Astrocyte (in vitro differentiated cells and primary cell): ENCODE measurements around the gene NSMCE3. TPM values are rescaled to one million over a fixed set of nuclear protein-coding genes. Genes with fewer than 3 reads are reported as not detected.
A peak's percentile ranks its signal among the peaks of the same experiment; 100 is the strongest.

Source experiments
- DNase-seq: peaks from one replicate; pipeline ENCODE4 v3.0.0-alpha.2; 2010; ENCODE audit warnings: low read depth
- FAIRE-seq: peaks from 2 replicates; lab custom pipeline; 2011; peaks lifted over from hg19 to GRCh38; lab: Jason Lieb, UNC
- H2AFZ ChIP-seq: 2 replicates; pipeline ENCODE4 v1.6.0; 2012; ENCODE audit warnings: low read depth, low read length, inconsistent platforms
- H3K27ac ChIP-seq: 2 replicates; pipeline ENCODE4 v1.5.1; 2011; ENCODE audit warnings: low read depth, low read length, inconsistent platforms
- H3K27me3 ChIP-seq: 2 replicates; pipeline ENCODE4 v1.6.0; 2011; ENCODE audit warnings: low read length, inconsistent platforms; ENCODE audit not compliant: insufficient read depth
- H3K36me3 ChIP-seq: 2 replicates; pipeline ENCODE4 v1.5.1; 2011; ENCODE audit warnings: low read length, inconsistent platforms; ENCODE audit not compliant: insufficient read depth
- H3K4me1 ChIP-seq: 2 replicates; pipeline ENCODE4 v1.5.1; 2011; ENCODE audit warnings: low read length, inconsistent platforms; ENCODE audit not compliant: insufficient read depth
- H3K4me2 ChIP-seq: 2 replicates; pipeline ENCODE4 v1.6.0; 2012; ENCODE audit warnings: low read length, inconsistent platforms
- H3K4me3 ChIP-seq: 2 replicates; pipeline ENCODE4 v1.5.1; 2011; ENCODE audit warnings: low read depth, mild to moderate bottlenecking, low read length, inconsistent platforms; ENCODE audit not compliant: insufficient read depth
- H3K79me2 ChIP-seq: 2 replicates; pipeline ENCODE4 v1.6.0; 2012; ENCODE audit warnings: mild to moderate bottlenecking, low read length, inconsistent platforms; ENCODE audit not compliant: insufficient read depth
- H3K9ac ChIP-seq: 2 replicates; pipeline ENCODE4 v1.6.0; 2012; ENCODE audit warnings: mild to moderate bottlenecking, low read length, inconsistent platforms
- H3K9me3 ChIP-seq: 2 replicates; pipeline ENCODE4 v1.5.1; 2012; ENCODE audit warnings: low read depth, mild to moderate bottlenecking, low read length, inconsistent platforms; ENCODE audit not compliant: insufficient read depth
- H4K20me1 ChIP-seq: 2 replicates; pipeline ENCODE4 v1.6.0; 2012; ENCODE audit warnings: low read length, inconsistent platforms; ENCODE audit not compliant: insufficient read depth
- H3K27ac Mint-ChIP-seq: one replicate; pipeline ENCODE4 v1.8.0; 2021; ENCODE audit warnings: mild to moderate bottlenecking, mixed read lengths; ENCODE audit not compliant: unreplicated experiment
- H3K27me3 Mint-ChIP-seq: one replicate; pipeline ENCODE4 v1.8.0; 2021; ENCODE audit warnings: low read depth, mixed read lengths; ENCODE audit not compliant: unreplicated experiment
- H3K36me3 Mint-ChIP-seq: one replicate; pipeline ENCODE4 v1.8.0; 2021; ENCODE audit warnings: low read depth, mixed read lengths; ENCODE audit not compliant: unreplicated experiment
- H3K4me1 Mint-ChIP-seq: one replicate; pipeline ENCODE4 v1.8.0; 2021; ENCODE audit warnings: low read depth, mixed read lengths; ENCODE audit not compliant: unreplicated experiment
- H3K4me3 Mint-ChIP-seq: one replicate; pipeline ENCODE4 v1.8.0; 2021; ENCODE audit warnings: mild to moderate bottlenecking, moderate library complexity, mixed read lengths; ENCODE audit not compliant: unreplicated experiment
- H3K9me3 Mint-ChIP-seq: one replicate; pipeline ENCODE4 v1.8.0; 2021; ENCODE audit warnings: mild to moderate bottlenecking, mixed read lengths; ENCODE audit not compliant: unreplicated experiment
- CTCF ChIP-seq: IDR thresholded peaks from 2 replicates; pipeline ENCODE4 v1.5.1; 2011; ENCODE audit warnings: low read depth, mild to moderate bottlenecking, inconsistent platforms, low read length, moderate library complexity; ENCODE audit not compliant: insufficient read depth
- EZH2 ChIP-seq: IDR thresholded peaks from 2 replicates; pipeline ENCODE4 v1.6.1; 2012; ENCODE audit warnings: mild to moderate bottlenecking, low read length, inconsistent platforms; ENCODE audit not compliant: insufficient read depth
- total RNA-seq: library from RNA; stranded (reverse); gene quantifications from 2 replicates; pipeline ENCODE4 v1.2.1, GENCODE V29; 2021

The NSMCE3 gene
- total RNA-seq, 1 donor from 2014 or later: 8.3 TPM

GRCh38 chr15:29270976-29271375 is 1.4 kb upstream of the NSMCE3 start:
- no peaks in the 10 kb centered on the region for H3K27me3 Mint-ChIP-seq
- H3K4me3 Mint-ChIP-seq: no peak overlapping the region
- H3K79me2 ChIP-seq: peaks cover 30% of the 10 kb centered on the region
- H3K27ac Mint-ChIP-seq: peak overlapping the region; percentile 16
- DNase-seq (no peak), FAIRE-seq (no peak)
- H4K20me1 ChIP-seq: peaks cover 11% of the 10 kb centered on the region
- peaks cover 14% of the 10 kb centered on the region for H3K4me1 ChIP-seq
- no peak overlapping the region for H3K9ac ChIP-seq
- H3K9me3 ChIP-seq: no peaks in the 10 kb centered on the region
- H3K36me3 ChIP-seq: no peaks in the 10 kb centered on the region
- peak overlapping the region; percentile 94 for H3K4me2 ChIP-seq
- no peak overlapping the region for H3K27ac ChIP-seq
- H3K36me3 Mint-ChIP-seq: no peaks in the 10 kb centered on the region
- TF ChIP-seq EZH2 (no peak), CTCF (no peak)
- H3K9me3 Mint-ChIP-seq: no peaks in the 10 kb centered on the region
- no peak overlapping the region for H2AFZ ChIP-seq
- no peaks in the 10 kb centered on the region for H3K27me3 ChIP-seq
- H3K4me3 ChIP-seq: no peak overlapping the region
- peaks cover 10% of the 10 kb centered on the region for H3K4me1 Mint-ChIP-seq

DNA sequence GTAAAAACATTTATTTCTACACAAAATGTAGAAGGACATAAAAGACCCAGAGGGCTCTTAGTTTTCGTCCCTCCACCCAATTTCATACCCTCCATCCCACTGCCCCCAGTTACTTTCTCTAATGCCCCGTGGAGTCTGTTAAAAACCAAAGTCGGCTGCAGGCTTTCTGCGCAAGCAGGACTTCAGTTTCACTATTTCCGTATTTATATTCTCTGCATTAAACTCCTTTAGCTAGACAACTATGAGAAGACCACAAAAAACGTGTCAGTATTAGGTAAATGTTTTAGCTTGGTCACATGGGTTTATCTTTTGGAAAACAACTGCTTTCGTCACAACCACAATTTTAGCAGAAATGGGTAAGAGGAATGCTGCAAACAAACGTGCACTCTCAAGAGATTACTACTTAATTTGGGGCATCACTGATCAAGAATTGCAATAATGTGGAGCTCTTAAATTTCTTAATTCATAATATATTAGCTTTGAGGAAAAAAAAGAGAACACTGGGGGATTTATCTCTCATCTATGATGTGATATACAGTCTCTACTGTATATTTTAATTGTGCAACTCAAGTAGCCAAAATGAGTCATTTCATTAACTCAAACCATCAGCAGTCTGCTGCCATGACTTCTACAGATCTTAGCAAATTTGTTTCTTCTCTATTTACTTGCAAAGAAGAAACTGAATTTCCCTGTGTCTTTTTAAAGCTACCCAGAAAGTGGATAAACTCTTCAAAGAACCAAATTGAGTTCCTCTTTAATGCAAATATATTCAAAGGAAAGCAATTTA is 740 bp upstream of the NSMCE3 start:
- Histone ChIP-seq H3K9ac (peak overlapping the region; percentile 92), H3K9me3 (no peaks in the 10 kb centered on the region), H3K79me2 (peaks cover 30% of the 10 kb centered on the region), H3K27ac (peak overlapping the region; percentile 86), H3K4me2 (peak overlapping the region; percentile 94), H3K4me1 (peaks cover 14% of the 10 kb centered on the region), H2AFZ (peak overlapping the region; percentile 88), H4K20me1 (peaks cover 11% of the 10 kb centered on the region), H3K4me3 (peak overlapping the region; percentile 97), H3K27me3 (no peaks in the 10 kb centered on the region), H3K36me3 (no peaks in the 10 kb centered on the region)
- H3K27ac Mint-ChIP-seq: peak overlapping the region; percentile 70
- H3K4me3 Mint-ChIP-seq: peak overlapping the region; percentile 90
- no peak for TF ChIP-seq EZH2
- no peak for TF ChIP-seq CTCF
- peak; percentile 13 for FAIRE-seq
- H3K9me3 Mint-ChIP-seq: no peaks in the 10 kb centered on the region
- peak; percentile 55 for DNase-seq
- peaks cover 10% of the 10 kb centered on the region for H3K4me1 Mint-ChIP-seq
- H3K36me3 Mint-ChIP-seq: no peaks in the 10 kb centered on the region
- H3K27me3 Mint-ChIP-seq: no peaks in the 10 kb centered on the region
